Endothelial cell of umbilical vein (primary cell): ENCODE results near the gene POLE2. TPM values are rescaled to one million over a fixed set of nuclear protein-coding genes. Genes with fewer than 3 reads are reported as not detected.
A peak's percentile ranks its signal among the peaks of the same experiment; 100 is the strongest.

Experiments used
- BruUV-seq: library from RNA; stranded (reverse); fragments of 400-500 nt; replicated peaks from 2 replicates; lab custom pipeline; 2021; lab: Mats Ljungman, UMichigan
- CTCF ChIA-PET: fragments of 300-600, 350-600 bp; sonication (Branson Sonifier 250); formaldehyde crosslinking; loops from one replicate; lab custom pipeline; 2021; ENCODE audit warnings: antibody characterized with exemption, inconsistent platforms; lab: Charles Lee
- POLR2A ChIA-PET: fragments of 300-600, 350-600 bp; sonication (Branson Sonifier 250); formaldehyde crosslinking; loops from one replicate; lab custom pipeline; 2021; ENCODE audit warnings: antibody characterized with exemption, inconsistent platforms; lab: Charles Lee
- DNase-seq: peaks from one replicate; pipeline ENCODE4 v3.0.0-alpha.2; 2011; ENCODE audit warnings: low read depth, low spot score
- FAIRE-seq: peaks from 2 replicates; lab custom pipeline; 2011; peaks lifted over from hg19 to GRCh38; lab: Jason Lieb, UNC
- H2AFZ ChIP-seq: 2 replicates; pipeline ENCODE4 v1.6.0; 2012; ENCODE audit warnings: low read depth, low read length, control low read depth, inconsistent platforms
- H3K27ac ChIP-seq: 2 replicates; pipeline ENCODE4 v1.5.1; 2011; ENCODE audit warnings: low read depth, mild to moderate bottlenecking, control low read depth, low read length, moderate library complexity; ENCODE audit not compliant: insufficient read depth
- H3K27me3 ChIP-seq, 2 experiments: 2 replicates each; pipeline versions ENCODE4 v1.6.0 to v1.6.1; 2011; ENCODE audit warnings: low read length in 2 of 2, mixed read lengths in 1 of 2; ENCODE audit not compliant: control insufficient read depth in 2 of 2, insufficient read depth in 2 of 2
- H3K36me3 ChIP-seq, 2 experiments: 2 replicates in 1 of 2; 3 replicates in 1 of 2; pipeline ENCODE4 v1.5.1; 2011; ENCODE audit warnings: low read length in 2 of 2, mild to moderate bottlenecking in 1 of 2, moderate library complexity in 1 of 2; ENCODE audit not compliant: control insufficient read depth in 2 of 2, insufficient read depth in 2 of 2; ENCODE audit errors: extremely low read depth in 1 of 2
- H3K4me1 ChIP-seq: 3 replicates; pipeline ENCODE4 v1.5.1; 2011; ENCODE audit warnings: mild to moderate bottlenecking, low read length; ENCODE audit not compliant: control insufficient read depth, insufficient read depth; ENCODE audit errors: extremely low read depth
- H3K4me2 ChIP-seq: 2 replicates; pipeline ENCODE4 v1.6.1; 2011; ENCODE audit warnings: low read length, control low read depth, mixed read lengths; ENCODE audit not compliant: insufficient read depth
- H3K4me3 ChIP-seq, 3 experiments: fragments of 200-600 bp in 1 of 3; sonication (generic), shearing (Covaris generic) in 1 of 3; replicated peaks in 1 of 3; 2 replicates each; pipeline ENCODE4 v1.5.1; 2011 to 2016; ENCODE audit warnings: control low read depth in 3 of 3, low read length in 3 of 3, mild to moderate bottlenecking in 2 of 3, inconsistent platforms in 1 of 3, low read depth in 1 of 3, moderate library complexity in 1 of 3; ENCODE audit not compliant: insufficient read depth in 1 of 3
- H3K79me2 ChIP-seq: 2 replicates; pipeline ENCODE4 v1.6.0; 2012; ENCODE audit warnings: low read length, inconsistent platforms; ENCODE audit not compliant: control insufficient read depth, insufficient read depth
- H3K9ac ChIP-seq: replicated peaks from 2 replicates; pipeline ENCODE3; 2011; ENCODE audit warnings: low read length, control low read depth; ENCODE audit not compliant: insufficient read depth; ENCODE audit errors: extremely low read depth
- H3K9me1 ChIP-seq: replicated peaks from 3 replicates; pipeline ENCODE4 v1.6.0; 2011; ENCODE audit warnings: mild to moderate bottlenecking, low read length; ENCODE audit not compliant: control insufficient read depth, insufficient read depth; ENCODE audit errors: extremely low read depth
- H3K9me3 ChIP-seq: replicated peaks from 2 replicates; pipeline ENCODE4 v1.5.1; 2012; ENCODE audit warnings: low read length, inconsistent platforms; ENCODE audit not compliant: control insufficient read depth, insufficient read depth
- H4K20me1 ChIP-seq: replicated peaks from 2 replicates; pipeline ENCODE3; 2011; ENCODE audit warnings: mild to moderate bottlenecking, low read length; ENCODE audit not compliant: control insufficient read depth, insufficient read depth; ENCODE audit errors: extremely low read depth
- CTCF ChIP-seq, 2 donors: IDR thresholded peaks; 1 replicate in 1 of 2; 2 replicates in 1 of 2; pipeline ENCODE4 v1.5.1; 2011; ENCODE audit warnings: low read length in 2 of 2, mild to moderate bottlenecking in 2 of 2, moderate library complexity in 2 of 2, control low read depth in 1 of 2, inconsistent platforms in 1 of 2, low read depth in 1 of 2; ENCODE audit not compliant: insufficient read depth in 1 of 2; ENCODE audit errors: extremely low read depth in 1 of 2
- GATA2 ChIP-seq: IDR thresholded peaks from 2 replicates; pipeline ENCODE4 v1.7.0; 2011; ENCODE audit warnings: low read depth, mild to moderate bottlenecking, moderate library complexity, mixed read lengths, low read length; ENCODE audit not compliant: insufficient read length, insufficient read depth
- MAX ChIP-seq: IDR thresholded peaks from 2 replicates; pipeline ENCODE4 v1.6.1; 2011; ENCODE audit not compliant: insufficient read depth, insufficient read length
- MYC ChIP-seq: IDR thresholded peaks from one replicate; pipeline ENCODE4 v1.6.1; 2011; ENCODE audit warnings: mild to moderate bottlenecking, low read depth, low read length
- POLR2A ChIP-seq: IDR thresholded peaks from 2 replicates; pipeline ENCODE4 v1.6.1; 2012; ENCODE audit warnings: low read depth, mild to moderate bottlenecking, control low read depth, low read length
- dilution Hi-C: fragments of 300-500 bp; cut with MboI; formaldehyde crosslinking; loops from one replicate; pipeline ENCODE4 v1.15.0; 2019; ENCODE audit warnings: low sequenced_read_pairs; ENCODE audit not compliant: extremely low pct_ligation_motif_present
- intact Hi-C: fragments of 100-400 bp; cut with micrococcal nuclease; formaldehyde crosslinking; loops from one replicate; pipeline ENCODE4 v1.10.0; 2022
- polyA plus RNA-seq, 4 experiments: library from polyadenylated mRNA; depleted of rRNA in 3 of 4; stranded (reverse) in 3 of 4; unstranded in 1 of 4; fragments of >200 nt; gene quantifications; 2 replicates each; pipeline versions ENCODE4 v1.2.1 to v1.2.3, GENCODE V29; 2011 to 2012; ENCODE audit warnings: missing spikeins in 1 of 4
- total RNA-seq: library from RNA; stranded (reverse); gene quantifications from 2 replicates; pipeline ENCODE4 v1.2.3, GENCODE V29; 2021

The POLE2 gene
- total and polyA plus RNA-seq, 2 donors (not counting 3 experiments of a cell fraction or from before 2014, with no cell fraction given): 12.5 to 16.4 TPM

- dilution Hi-C loops: no loop called here
- peak; percentile 71 for FAIRE-seq
- Histone ChIP-seq H3K79me2 (peaks cover 66% of the 10 kb centered on the region), H3K4me2 (peak overlapping the region; percentile 86), H2AFZ (no peak overlapping the region), H3K4me1 (peaks cover 36% of the 10 kb centered on the region), H3K9me1 (no peaks in the 10 kb centered on the region), H3K9me3 (no peaks in the 10 kb centered on the region), H3K36me3 (no peaks in the 10 kb centered on the region), H3K27me3 (no peaks in the 10 kb centered on the region), H4K20me1 (no peaks in the 10 kb centered on the region), H3K9ac (peak overlapping the region; percentile 34), H3K4me3 (peak overlapping the region in 1 of 3 experiments; percentile 95), H3K27ac (peak overlapping the region; percentile 38)
- intact Hi-C loops: loop anchor here (10.0 kb wide), 1 partner anchor 611 kb away; the partner anchor contains the start of gene SOS2
- ChIA-PET CTCF (interaction anchor here (0.8 to 6.4 kb wide), 8 partner anchors 9 to 238 kb away, joined by 3 to 80 read pairs (median 4); partner anchors contain the start of genes DNAAF2 and RPS29), POLR2A (interaction anchor here (1.1 kb wide), 1 partner anchor 10 kb away, joined by 8 read pairs; no protein-coding TSS in a partner anchor)
- peak; percentile 68 for DNase-seq
- TF ChIP-seq MYC: no peak
- TF ChIP-seq MAX: no peak
- TF ChIP-seq CTCF (IDR thresholded peaks at IDR 0.05; ENCODE audit: extremely low read depth in 1 of 2, insufficient read depth in 1 of 2, low read depth in 1 of 2, low read length in 2 of 2): no peak
- TF ChIP-seq POLR2A: peak; percentile 14
- TF ChIP-seq GATA2: no peak
- BruUV-seq: no TSS peak
Observed at GRCh38 chr14:49623941-49624839, 63.8 kb downstream of the POLE2 start.
